GM12864 (cell line): Measurements from ENCODE around the gene SLC30A2.

Experiments
- DNase-seq: peaks from one replicate; pipeline ENCODE4 v3.0.0-alpha.2; 2011; ENCODE audit warnings: low read depth
- H3K4me3 ChIP-seq: 2 replicates; pipeline ENCODE4 v1.5.1; 2011; ENCODE audit warnings: mild to moderate bottlenecking, low read depth, low read length, control low read depth
- CTCF ChIP-seq: IDR thresholded peaks from 2 replicates; pipeline ENCODE4 v1.5.1; 2011; ENCODE audit warnings: low read depth, mild to moderate bottlenecking, moderate library complexity, low read length, control low read depth, inconsistent platforms; ENCODE audit errors: missing control alignments

Gene SLC30A2

GRCh38 chr1:26023826-26024225, 22.1 kb downstream of the SLC30A2 start:
- H3K4me3 ChIP-seq = no peak overlapping the region
- DNase-seq = no peak
- TF ChIP-seq CTCF = no peak

- no peak for TF ChIP-seq CTCF
- DNase-seq = no peak
- H3K4me3 ChIP-seq = no peak overlapping the region
These were observed 22.9 kb downstream of the SLC30A2 start for GRCh38 chr1:26023009-26023408.

- H3K4me3 ChIP-seq = no peak overlapping the region
- no peak for TF ChIP-seq CTCF
- no peak for DNase-seq
These were observed 23.5 kb downstream of the SLC30A2 start for GRCh38 chr1:26022404-26022779.

- no peak within 1 kb of the TSS for H3K4me3 ChIP-seq
- no peak for TF ChIP-seq CTCF
- DNase-seq = no peak
These were observed 24.1 kb downstream of the SLC30A2 start, which contains the start of gene EXTL1 for GRCh38 chr1:26021647-26022403. Gene EXTL1, plus strand, starts transcription at chr1:26021775. Its CDS starts 872 bp downstream, at chr1:26022647.

- H3K4me3 ChIP-seq = no peak overlapping the region
- no peak for TF ChIP-seq CTCF
These were observed 24.8 kb downstream of the SLC30A2 start for GRCh38 chr1:26020941-26021646.

GRCh38 chr1:26020330-26020768, 25.6 kb downstream of the SLC30A2 start:
- no peak overlapping the region for H3K4me3 ChIP-seq
- TF ChIP-seq CTCF = no peak
- DNase-seq = no peak

More at GRCh38 chr1:26020941-26021646, 24.8 kb downstream of the SLC30A2 start:
- no peak for DNase-seq
